ENCODE results near the gene JAKMIP1.

Gene JAKMIP1

DNA sequence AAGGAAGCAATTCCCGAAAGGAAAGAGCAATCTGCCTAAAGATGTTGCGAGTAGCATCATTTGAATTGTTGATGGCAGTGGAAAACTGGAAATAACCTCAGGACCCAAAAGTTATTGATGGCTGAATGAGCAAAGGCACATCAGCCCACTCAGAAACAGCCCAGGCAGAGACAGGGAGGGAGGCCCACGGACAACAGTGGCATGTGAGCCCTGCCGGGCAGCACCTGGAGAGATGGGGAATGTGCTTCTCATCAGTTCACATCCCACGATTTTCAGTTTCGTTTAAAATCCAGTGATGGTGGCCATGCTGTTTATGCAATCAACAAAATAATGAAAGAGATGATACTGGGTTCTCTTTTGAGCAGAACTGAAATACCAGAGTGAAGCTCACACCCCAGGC is 80.0 kb downstream of the JAKMIP1 start:
- TF ChIP-seq, protein P1, sequence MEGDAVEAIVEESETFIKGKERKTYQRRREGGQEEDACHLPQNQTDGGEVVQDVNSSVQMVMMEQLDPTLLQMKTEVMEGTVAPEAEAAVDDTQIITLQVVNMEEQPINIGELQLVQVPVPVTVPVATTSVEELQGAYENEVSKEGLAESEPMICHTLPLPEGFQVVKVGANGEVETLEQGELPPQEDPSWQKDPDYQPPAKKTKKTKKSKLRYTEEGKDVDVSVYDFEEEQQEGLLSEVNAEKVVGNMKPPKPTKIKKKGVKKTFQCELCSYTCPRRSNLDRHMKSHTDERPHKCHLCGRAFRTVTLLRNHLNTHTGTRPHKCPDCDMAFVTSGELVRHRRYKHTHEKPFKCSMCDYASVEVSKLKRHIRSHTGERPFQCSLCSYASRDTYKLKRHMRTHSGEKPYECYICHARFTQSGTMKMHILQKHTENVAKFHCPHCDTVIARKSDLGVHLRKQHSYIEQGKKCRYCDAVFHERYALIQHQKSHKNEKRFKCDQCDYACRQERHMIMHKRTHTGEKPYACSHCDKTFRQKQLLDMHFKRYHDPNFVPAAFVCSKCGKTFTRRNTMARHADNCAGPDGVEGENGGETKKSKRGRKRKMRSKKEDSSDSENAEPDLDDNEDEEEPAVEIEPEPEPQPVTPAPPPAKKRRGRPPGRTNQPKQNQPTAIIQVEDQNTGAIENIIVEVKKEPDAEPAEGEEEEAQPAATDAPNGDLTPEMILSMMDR (IDR thresholded peaks at IDR 0.05), result no peak
- no peaks in the 10 kb centered on the region for H3K27me3 ChIP-seq (ENCODE audit: control insufficient read depth, insufficient read depth, low read length)
- H3K27ac ChIP-seq, result no peak overlapping the region
- no peaks in the 10 kb centered on the region for H3K9me3 ChIP-seq (ENCODE audit: control insufficient read depth, low read length)
- H3K4me1 ChIP-seq, result no peaks in the 10 kb centered on the region
- H3K4me3 ChIP-seq (ENCODE audit: low read depth, low read length), result no peak overlapping the region
- H3K4me2 ChIP-seq (ENCODE audit: low read length), result no peak overlapping the region
- no peaks in the 10 kb centered on the region for H3K36me3 ChIP-seq (ENCODE audit: control insufficient read depth, insufficient read depth, low read length)
- H2AFZ ChIP-seq, result no peak overlapping the region
- H3K79me2 ChIP-seq, result no peaks in the 10 kb centered on the region
- H3K9ac ChIP-seq, result no peak overlapping the region

GRCh38 chr4:6119507-6120020 is 80.8 kb downstream of the JAKMIP1 start:
- Histone ChIP-seq H3K36me3 (ENCODE audit: control insufficient read depth, insufficient read depth, low read length) (no peaks in the 10 kb centered on the region), H3K9me3 (ENCODE audit: control insufficient read depth, low read length) (no peaks in the 10 kb centered on the region), H3K4me1 (no peaks in the 10 kb centered on the region), H3K4me2 (ENCODE audit: low read length) (no peak overlapping the region), H3K27ac (no peak overlapping the region), H3K9ac (no peak overlapping the region), H3K79me2 (no peaks in the 10 kb centered on the region), H3K27me3 (ENCODE audit: control insufficient read depth, insufficient read depth, low read length) (no peaks in the 10 kb centered on the region), H2AFZ (no peak overlapping the region), H3K4me3 (ENCODE audit: low read depth, low read length) (no peak overlapping the region)
- TF ChIP-seq, protein P1 (IDR thresholded peaks at IDR 0.05), result no peak

GRCh38 chr4:6118201-6118600 is 82.1 kb downstream of the JAKMIP1 start:
- Histone ChIP-seq H3K27me3 (ENCODE audit: control insufficient read depth, insufficient read depth, low read length) (no peaks in the 10 kb centered on the region), H3K79me2 (no peaks in the 10 kb centered on the region), H3K36me3 (ENCODE audit: control insufficient read depth, insufficient read depth, low read length) (no peaks in the 10 kb centered on the region), H2AFZ (no peak overlapping the region), H3K9me3 (ENCODE audit: control insufficient read depth, low read length) (no peaks in the 10 kb centered on the region), H3K4me1 (no peaks in the 10 kb centered on the region), H3K4me3 (ENCODE audit: low read depth, low read length) (no peak overlapping the region), H3K9ac (no peak overlapping the region), H3K4me2 (ENCODE audit: low read length) (no peak overlapping the region), H3K27ac (no peak overlapping the region)
- TF ChIP-seq, protein P1 (IDR thresholded peaks at IDR 0.05), result no peak

DNA sequence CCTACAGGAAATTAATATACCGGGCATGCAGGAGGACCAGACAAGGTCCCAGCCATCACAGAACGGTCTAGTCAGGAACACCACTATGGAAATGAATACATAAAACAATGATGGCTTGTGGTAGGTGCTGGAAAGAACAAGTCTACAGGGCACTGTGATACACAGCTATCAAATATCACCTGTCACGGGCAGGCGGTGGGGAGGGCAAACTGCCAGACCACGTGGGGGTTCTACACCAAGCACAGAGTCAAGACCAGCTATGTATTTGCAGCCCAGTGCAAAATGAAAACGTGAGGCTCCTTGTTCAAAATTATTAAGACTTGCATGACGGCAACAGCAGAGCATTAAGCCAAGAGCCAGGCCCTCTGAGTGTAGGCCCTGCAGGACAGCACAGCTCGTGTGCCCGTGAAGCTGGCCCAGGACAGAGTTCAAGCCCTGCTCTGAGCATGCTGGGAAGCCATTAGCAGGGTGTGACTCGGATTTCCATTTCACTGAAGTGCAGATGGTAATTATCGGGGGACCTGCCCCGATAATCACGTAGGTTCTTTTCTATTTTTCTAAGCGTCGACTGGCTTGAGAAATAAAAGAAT is 83.6 kb downstream of the JAKMIP1 start:
- TF ChIP-seq, protein P1 (IDR thresholded peaks at IDR 0.05), result no peak
- H3K36me3 ChIP-seq (ENCODE audit: control insufficient read depth, insufficient read depth, low read length), result no peaks in the 10 kb centered on the region
- H3K4me2 ChIP-seq (ENCODE audit: low read length), result no peak overlapping the region
- H3K27me3 ChIP-seq (ENCODE audit: control insufficient read depth, insufficient read depth, low read length), result no peaks in the 10 kb centered on the region
- no peak overlapping the region for H3K4me3 ChIP-seq (ENCODE audit: low read depth, low read length)
- no peak overlapping the region for H2AFZ ChIP-seq
- no peak overlapping the region for H3K9ac ChIP-seq
- H3K4me1 ChIP-seq, result no peaks in the 10 kb centered on the region
- H3K27ac ChIP-seq, result no peak overlapping the region
- no peaks in the 10 kb centered on the region for H3K9me3 ChIP-seq (ENCODE audit: control insufficient read depth, low read length)
- no peaks in the 10 kb centered on the region for H3K79me2 ChIP-seq

Measured in parathyroid adenoma (tissue), 2 donors.